HTERT RPE-1 (cell line): ENCODE results near the gene HYAL2.

Experiments used
- in situ Hi-C: fragments of 300-500 bp; cut with MboI; formaldehyde crosslinking; loops from 4 replicates; pipeline ENCODE4 v1.14.3; 2020; ENCODE audit warnings: low sequenced_read_pairs

HYAL2 gene

DNA sequence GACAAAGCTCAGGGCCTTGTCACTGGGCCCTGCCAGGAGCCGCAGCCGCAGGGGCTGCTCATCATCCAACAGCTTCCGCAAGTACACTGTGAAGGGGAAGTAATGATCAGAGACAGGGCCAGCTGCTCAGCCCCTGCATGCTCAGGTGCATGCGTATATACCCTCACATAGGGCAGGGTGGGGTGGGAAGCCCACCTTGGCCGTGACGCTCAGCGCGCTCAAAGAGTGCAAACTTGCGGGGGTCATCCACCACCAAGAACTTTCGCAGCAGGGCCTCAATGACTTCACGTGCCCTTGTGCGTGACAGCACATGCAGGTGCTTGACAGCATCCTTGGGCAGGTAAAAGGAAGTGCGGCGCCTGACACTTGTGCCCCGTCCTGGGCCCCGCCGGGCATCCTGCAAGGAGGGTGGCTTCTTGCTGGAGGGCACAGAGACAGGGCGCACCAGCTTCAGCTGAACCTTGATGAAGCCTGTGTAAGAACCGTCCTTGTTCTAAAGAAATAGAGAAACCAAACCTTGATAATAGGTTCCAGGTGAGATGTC is 8.9 kb upstream of the HYAL2 start:
- in situ Hi-C loops = no loop called here

- in situ Hi-C loops = no loop called here
Observed at GRCh38 chr3:50330330-50330729, 7.8 kb upstream of the HYAL2 start.

- in situ Hi-C loops = no loop called here
Observed at GRCh38 chr3:50327943-50328691, 5.6 kb upstream of the HYAL2 start, which contains the start of gene TUSC2. Gene TUSC2, minus strand, starts transcription at chr3:50328223. Its CDS starts 124 bp downstream, at chr3:50328099.

DNA sequence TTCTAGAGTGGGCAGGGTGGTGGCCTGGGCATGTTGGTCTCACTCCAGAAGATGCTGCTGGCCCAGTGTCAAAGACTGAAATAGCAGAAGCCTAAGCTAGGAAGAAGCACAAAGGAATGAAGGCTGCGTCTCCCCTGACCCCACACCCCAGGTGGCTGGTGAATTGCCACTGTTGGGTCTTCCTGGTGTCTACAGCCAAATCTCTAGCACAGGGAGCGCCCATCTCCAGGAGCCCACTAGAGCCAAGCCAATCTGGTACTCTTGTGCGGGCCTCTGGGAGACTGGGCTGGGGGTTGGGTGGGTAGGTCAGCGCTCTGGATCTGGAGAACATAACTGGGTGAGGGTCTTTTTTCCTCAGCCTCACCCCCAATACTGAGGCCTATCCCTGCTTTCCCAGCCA is 4.6 kb upstream of the HYAL2 start:
- in situ Hi-C loops = no loop called here

- in situ Hi-C loops = no loop called here
Observed at GRCh38 chr3:50326182-50326541, 3.6 kb upstream of the HYAL2 start.

DNA sequence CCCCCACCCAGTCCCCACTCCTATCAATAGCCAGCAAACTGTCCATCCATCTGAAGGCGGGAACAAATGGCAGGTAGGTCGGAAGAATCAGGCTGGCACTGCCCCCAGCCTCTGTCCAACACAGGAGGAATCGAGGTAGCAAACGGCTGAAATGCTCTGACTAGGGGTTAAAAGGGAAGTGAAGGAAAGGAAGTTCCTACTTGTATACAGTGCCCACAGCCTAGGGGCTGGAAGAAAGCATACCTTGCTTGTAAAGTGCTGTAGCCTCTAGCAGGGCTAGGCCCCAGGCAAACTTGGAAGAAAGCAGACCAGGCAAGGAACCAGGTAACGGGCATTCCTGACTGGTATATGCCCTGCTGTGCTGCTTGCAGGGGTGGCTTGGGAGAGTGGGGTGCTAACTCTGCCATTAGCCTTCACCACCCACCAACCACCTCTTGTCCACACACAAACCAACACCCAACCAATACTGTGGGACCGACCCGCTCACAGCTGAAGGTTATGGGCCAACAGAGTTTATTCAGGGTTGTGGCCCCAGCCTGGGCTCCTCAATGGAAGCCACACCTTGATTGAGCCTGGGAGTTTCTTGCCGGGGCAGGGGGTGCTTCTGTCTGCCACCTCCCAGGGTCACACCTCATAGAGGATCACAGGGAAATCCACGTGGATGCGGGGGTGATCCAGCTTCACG is 3.1 kb upstream of the HYAL2 start:
- in situ Hi-C loops = no loop called here

DNA sequence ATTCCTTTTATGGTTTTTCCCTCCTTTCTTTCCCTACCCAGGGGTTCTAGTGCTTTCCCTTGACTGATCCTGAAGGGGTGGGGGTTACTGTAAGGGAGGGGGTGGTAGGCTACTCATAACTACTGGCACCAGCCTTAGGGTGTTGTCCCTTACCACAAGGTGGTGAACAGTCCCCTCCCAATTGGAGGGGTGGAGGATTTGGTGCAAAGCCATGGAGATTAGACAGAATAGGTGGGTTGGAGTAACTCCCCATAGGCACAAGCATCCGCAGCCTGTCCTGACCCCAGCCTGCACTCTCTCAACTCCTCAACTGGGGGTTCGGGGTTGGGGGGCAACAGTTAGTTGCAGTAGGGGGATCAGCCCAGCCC is 2.6 kb upstream of the HYAL2 start:
- in situ Hi-C loops = no loop called here

- in situ Hi-C loops = no loop called here
Observed at GRCh38 chr3:50324351-50325112, 2.0 kb upstream of the HYAL2 start.

DNA sequence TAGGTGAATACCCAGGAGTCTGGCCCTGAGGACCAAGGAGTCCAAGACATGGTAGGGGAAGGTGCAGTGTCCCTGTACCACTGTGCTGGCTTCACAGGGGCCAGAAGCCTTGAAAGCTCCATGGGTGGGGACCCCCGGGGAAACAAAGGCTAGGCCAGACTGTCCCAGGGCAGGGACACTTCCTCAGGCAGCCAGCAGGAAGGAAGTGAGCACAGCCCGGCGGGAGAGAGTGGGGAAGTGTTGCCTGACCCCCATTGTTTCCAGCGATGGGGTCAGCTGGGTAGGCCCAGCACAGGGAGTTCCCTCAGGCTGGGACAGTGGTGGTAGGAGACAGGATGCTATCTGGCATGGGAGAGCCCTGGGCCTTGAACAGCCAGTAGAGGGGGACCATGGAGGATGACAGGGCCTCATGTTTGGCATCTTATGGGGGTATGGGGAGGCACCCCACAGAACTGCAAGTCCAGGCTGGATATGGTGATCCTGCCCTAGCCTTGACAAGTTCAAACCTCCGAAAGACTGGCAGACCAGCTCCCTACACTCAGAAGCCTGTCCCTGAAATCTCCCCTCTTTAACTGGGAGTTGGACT is 1.2 kb upstream of the HYAL2 start:
- in situ Hi-C loops = no loop called here

GRCh38 chr3:50323092-50323600 is 601 bp upstream of the HYAL2 start:
- in situ Hi-C loops = no loop called here

DNA sequence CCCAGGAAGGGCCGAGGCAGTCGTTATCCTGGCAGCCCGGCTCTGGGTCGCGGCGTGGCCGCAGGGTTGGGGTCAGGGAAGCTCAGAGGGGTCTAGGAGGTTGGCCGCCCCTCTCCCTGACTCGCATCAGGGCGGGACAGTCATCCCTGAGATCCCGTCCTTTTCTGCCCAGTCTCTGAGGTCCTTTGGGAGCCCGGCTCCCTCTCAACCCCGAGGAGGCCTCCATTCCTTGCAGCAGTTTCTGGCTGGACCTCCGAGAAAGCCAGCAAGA is 495 bp downstream of the HYAL2 start:
- in situ Hi-C loops = no loop called here

- in situ Hi-C loops = no loop called here
Observed at GRCh38 chr3:50321336-50322114, 1.0 kb downstream of the HYAL2 start.

DNA sequence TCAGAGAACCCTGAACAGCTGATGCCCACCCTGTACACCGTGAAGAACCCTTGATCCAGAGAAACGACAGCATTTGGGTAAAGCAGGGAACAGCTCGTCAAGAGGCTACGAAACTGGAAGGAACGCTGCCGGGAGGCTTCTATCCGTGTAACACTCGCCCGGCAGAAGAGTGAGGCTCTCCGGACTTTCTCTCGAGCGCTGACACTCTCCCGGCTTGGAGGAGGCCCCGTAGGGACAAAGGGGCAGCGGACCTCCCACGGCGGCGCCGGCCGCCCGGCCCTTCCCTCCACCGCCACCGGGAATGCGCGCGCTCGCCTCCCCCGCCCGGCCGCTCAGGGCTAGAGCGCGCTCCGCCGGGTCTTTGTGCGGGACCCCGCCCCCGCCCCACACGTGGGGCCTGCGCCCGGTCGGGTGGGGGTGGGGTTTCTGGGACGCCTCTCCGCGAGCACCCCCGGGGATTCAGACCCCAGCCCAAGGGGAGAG is 1.7 kb downstream of the HYAL2 start:
- in situ Hi-C loops = no loop called here

DNA sequence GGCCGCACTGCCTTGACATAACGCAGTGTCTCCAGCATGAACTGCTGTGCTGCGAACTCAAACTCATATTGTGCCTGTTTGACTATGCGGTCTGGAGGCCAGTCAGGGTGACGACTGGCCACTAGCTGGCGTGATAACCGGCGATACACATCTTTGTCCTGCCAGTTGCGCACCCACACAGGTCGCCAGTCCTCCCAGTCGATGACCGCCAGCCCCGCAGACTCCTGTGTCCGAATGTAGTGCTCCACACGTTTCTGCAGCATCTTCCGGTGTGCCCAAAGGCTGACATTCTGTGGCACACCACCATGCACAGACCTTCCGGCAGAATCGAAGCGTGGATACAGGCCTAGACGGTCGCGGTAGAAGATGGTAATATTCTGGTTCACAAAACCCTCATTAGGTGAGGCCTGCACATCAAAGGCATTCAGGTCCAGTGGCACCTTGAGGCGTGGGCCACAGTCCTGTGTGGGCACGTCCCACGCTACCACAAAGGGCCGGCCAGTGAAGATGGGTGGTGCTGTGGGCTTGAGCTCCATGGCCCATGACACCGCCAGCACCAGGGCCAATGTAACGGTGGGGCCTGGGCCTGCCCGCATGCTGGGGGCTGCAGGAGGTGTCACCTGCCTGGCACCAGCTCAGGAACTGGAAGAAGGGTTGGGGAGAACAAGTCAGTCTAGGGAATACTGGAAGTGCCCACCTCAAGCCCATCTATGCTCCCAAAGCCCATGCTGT is 2.5 kb downstream of the HYAL2 start:
- in situ Hi-C loops = no loop called here

GRCh38 chr3:50319181-50319893 is 3.2 kb downstream of the HYAL2 start:
- in situ Hi-C loops = no loop called here

GRCh38 chr3:50318615-50319014 is 3.9 kb downstream of the HYAL2 start:
- in situ Hi-C loops = no loop called here

DNA sequence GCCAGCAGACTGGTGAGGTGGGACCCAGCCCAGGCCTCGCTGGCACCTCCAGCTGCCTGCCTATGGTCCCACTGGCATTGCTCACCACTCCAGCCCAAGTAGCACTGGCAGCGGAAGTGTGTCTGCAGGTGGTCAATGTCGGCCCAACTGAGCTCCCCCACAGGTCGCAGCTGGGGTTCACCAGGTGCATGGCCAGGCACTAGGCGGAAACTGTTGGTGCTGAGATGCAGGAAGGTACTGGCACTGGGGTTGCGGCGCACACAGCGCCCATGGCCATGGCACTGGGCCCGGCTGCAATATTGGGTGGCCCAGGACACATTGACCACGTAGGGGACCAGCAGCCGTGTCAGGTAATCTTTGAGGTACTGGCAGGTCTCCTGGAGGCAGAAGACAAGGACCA is 4.4 kb downstream of the HYAL2 start:
- in situ Hi-C loops = no loop called here

DNA sequence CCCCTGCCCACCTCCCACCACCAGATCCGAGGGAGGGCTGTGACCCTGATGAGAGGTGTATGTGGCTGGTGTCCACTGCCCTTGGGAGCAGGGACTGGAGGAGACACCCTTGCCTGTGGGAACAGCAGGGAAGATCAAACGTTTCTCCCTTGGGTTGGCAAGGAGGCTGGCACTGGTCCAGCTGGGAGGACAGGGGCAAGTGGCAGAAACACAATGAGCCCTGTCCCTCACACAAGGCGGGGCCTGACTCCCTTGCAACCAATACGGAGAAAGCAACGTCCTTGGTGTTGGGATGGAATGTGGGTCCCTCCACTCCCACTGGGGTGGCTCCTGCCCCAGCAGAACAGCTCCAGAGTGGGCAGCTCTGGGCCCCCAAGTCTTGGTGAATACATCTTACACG is 5.2 kb downstream of the HYAL2 start:
- in situ Hi-C loops = no loop called here

DNA sequence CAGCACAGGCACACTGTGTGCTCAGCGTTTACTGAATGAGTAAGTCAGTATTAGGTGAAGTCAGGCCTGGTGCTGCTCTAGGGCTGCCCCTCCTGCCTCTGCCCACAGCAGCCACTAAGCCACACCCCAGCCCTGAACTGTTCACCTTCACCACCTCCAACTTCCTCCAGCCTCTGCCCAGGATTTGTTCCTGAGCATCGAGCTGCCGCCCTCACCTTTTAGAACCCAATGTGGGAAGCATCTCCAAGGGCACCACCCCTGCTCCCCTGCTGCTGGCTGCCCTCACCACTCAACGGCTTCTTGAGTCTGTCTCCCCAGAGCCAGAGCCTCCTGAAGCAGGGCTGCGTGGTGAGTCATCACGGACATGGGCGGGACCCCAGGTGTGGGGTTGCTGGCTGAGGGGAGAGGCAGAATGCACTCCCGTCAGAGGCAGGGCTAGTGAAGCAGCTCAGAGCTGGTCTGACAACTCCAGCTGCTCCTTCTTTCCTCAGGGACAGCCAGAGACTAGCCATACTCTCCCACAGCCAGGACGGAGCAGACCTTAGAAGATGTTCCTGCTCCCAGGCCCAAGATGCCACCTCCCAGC is 5.8 kb downstream of the HYAL2 start:
- in situ Hi-C loops = no loop called here
